ENCODE measurements around the gene MYZAP. TPM values are rescaled to one million over a fixed set of nuclear protein-coding genes. Genes with fewer than 3 reads are reported as not detected.

The MYZAP gene
- total and polyA plus RNA-seq, 4 experiments from 2014 or later, result 0.16 to 1.7 (median 1.1) TPM

DNA sequence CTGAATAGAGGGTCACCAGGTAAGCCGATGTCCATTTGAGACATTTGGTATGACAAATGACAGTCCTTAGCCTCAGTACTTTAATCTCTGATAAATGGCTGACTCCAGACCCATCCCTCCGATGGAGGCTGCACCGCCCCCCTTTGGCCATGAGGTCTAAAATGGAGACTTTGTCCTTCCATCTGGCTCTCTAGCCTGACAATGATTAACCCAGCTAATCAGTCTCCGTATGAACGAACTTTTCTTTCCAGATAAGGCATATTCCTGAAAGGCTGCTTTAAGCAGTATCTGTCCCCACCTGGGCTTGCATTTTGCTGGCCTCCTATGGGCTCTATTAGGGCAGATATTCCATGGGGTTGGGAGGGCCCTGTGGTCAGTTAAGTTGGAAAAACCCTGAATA lies 10.8 kb upstream of the MYZAP start:
- H3K27ac ChIP-seq (ENCODE audit: low read depth, low read length), result no peak overlapping the region
- CTCF ChIA-PET (ENCODE audit: partially characterized antibody), result no interaction called here
- no peak overlapping the region for H3K4me3 ChIP-seq (ENCODE audit: low read length in 2 of 2)
- Mint-ChIP-seq H3K4me3 (no peak overlapping the region), H3K27ac (no peak overlapping the region), H3K27me3 (peaks cover 11 to 12% of the 10 kb centered on the region in 2 donors), H3K36me3 (peaks cover 0 to 5% of the 10 kb centered on the region in 2 donors), H3K9me3 (peaks cover 3 to 28% (median 19%) of the 10 kb centered on the region in 8 donors), H3K4me1 (no peaks in the 10 kb centered on the region)
- POLR2A ChIA-PET (ENCODE audit: partially characterized antibody), result no interaction called here
- H3K4me1 ChIP-seq (ENCODE audit: insufficient read depth, low read length), result no peaks in the 10 kb centered on the region
- H3K36me3 ChIP-seq (ENCODE audit: insufficient read depth, low read length), result no peaks in the 10 kb centered on the region
- H3K9me3 ChIP-seq (ENCODE audit: control insufficient read depth in 1 of 2, low read length in 2 of 2), result no peaks in the 10 kb centered on the region
- DNase-seq, result no peak
- H3K27me3 ChIP-seq (ENCODE audit: insufficient read depth, low read length), result no peaks in the 10 kb centered on the region
- intact Hi-C loops (cut with micrococcal nuclease), result no loop called here

- ChIA-PET POLR2A (ENCODE audit: partially characterized antibody) (no interaction called here), CTCF (ENCODE audit: partially characterized antibody) (no interaction called here)
- Mint-ChIP-seq H3K4me3 (no peak overlapping the region), H3K9me3 (peaks cover 4 to 28% (median 19%) of the 10 kb centered on the region in 8 donors), H3K4me1 (peaks cover 2 to 10% (median 6%) of the 10 kb centered on the region in 4 donors), H3K27me3 (peaks cover 10 to 11% of the 10 kb centered on the region in 2 donors), H3K36me3 (peaks cover 0 to 5% of the 10 kb centered on the region in 2 donors), H3K27ac (no peak overlapping the region)
- no peak for DNase-seq
- Histone ChIP-seq H3K27ac (ENCODE audit: low read depth, low read length) (no peak overlapping the region), H3K4me3 (ENCODE audit: low read length in 2 of 2) (no peak overlapping the region), H3K36me3 (ENCODE audit: insufficient read depth, low read length) (no peaks in the 10 kb centered on the region), H3K9me3 (ENCODE audit: control insufficient read depth in 1 of 2, low read length in 2 of 2) (no peaks in the 10 kb centered on the region), H3K4me1 (ENCODE audit: insufficient read depth, low read length) (peaks cover 11% of the 10 kb centered on the region), H3K27me3 (ENCODE audit: insufficient read depth, low read length) (no peaks in the 10 kb centered on the region)
- intact Hi-C loops (cut with micrococcal nuclease), result no loop called here
These were observed 9.6 kb upstream of the MYZAP start for GRCh38 chr15:57582090-57582489.

GRCh38 chr15:57583282-57583681 lies 8.4 kb upstream of the MYZAP start:
- Histone ChIP-seq H3K27me3 (ENCODE audit: insufficient read depth, low read length) (no peaks in the 10 kb centered on the region), H3K9me3 (ENCODE audit: control insufficient read depth in 1 of 2, low read length in 2 of 2) (no peaks in the 10 kb centered on the region), H3K4me1 (ENCODE audit: insufficient read depth, low read length) (peaks cover 23% of the 10 kb centered on the region), H3K27ac (ENCODE audit: low read depth, low read length) (no peak overlapping the region), H3K4me3 (ENCODE audit: low read length in 2 of 2) (no peak overlapping the region), H3K36me3 (ENCODE audit: insufficient read depth, low read length) (no peaks in the 10 kb centered on the region)
- ChIA-PET POLR2A (ENCODE audit: partially characterized antibody) (no interaction called here), CTCF (ENCODE audit: partially characterized antibody) (no interaction called here)
- peaks cover 0 to 5% of the 10 kb centered on the region in 2 donors for H3K36me3 Mint-ChIP-seq
- H3K4me3 Mint-ChIP-seq, result no peak overlapping the region
- peaks cover 11 to 21% (median 18%) of the 10 kb centered on the region in 4 donors for H3K4me1 Mint-ChIP-seq
- H3K9me3 Mint-ChIP-seq, result peaks cover 4 to 28% (median 19%) of the 10 kb centered on the region in 8 donors
- DNase-seq, result no peak
- H3K27ac Mint-ChIP-seq, result no peak overlapping the region
- intact Hi-C loops (cut with micrococcal nuclease), result no loop called here
- peaks cover 8 to 10% of the 10 kb centered on the region in 2 donors for H3K27me3 Mint-ChIP-seq

DNA sequence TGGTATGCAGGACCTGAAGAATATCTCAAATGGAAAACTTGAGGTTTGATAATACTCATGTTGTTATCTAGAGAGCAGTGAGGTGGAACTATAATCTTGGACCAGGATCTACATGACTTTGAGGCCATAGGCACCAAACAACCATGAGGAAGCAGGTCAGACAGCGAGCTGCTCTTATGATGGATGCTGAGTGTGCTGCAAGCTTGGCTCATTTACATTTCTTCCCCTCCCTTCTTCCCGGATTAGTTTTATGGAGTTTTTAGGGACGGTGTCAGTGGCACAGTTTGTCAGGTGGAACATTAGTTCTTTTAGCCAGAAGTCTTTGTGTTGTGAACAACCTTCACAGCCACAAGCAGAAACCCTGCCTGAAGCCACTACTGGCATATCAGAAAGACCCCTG lies 8.0 kb upstream of the MYZAP start:
- Mint-ChIP-seq H3K27ac (no peak overlapping the region), H3K9me3 (peaks cover 4 to 28% (median 19%) of the 10 kb centered on the region in 8 donors), H3K36me3 (peaks cover 0 to 5% of the 10 kb centered on the region in 2 donors), H3K4me3 (no peak overlapping the region), H3K4me1 (peaks cover 11 to 25% (median 18%) of the 10 kb centered on the region in 4 donors), H3K27me3 (peaks cover 7 to 10% of the 10 kb centered on the region in 2 donors)
- Histone ChIP-seq H3K27me3 (ENCODE audit: insufficient read depth, low read length) (no peaks in the 10 kb centered on the region), H3K27ac (ENCODE audit: low read depth, low read length) (no peak overlapping the region), H3K36me3 (ENCODE audit: insufficient read depth, low read length) (no peaks in the 10 kb centered on the region), H3K4me3 (ENCODE audit: low read length in 2 of 2) (no peak overlapping the region), H3K9me3 (ENCODE audit: control insufficient read depth in 1 of 2, low read length in 2 of 2) (no peaks in the 10 kb centered on the region), H3K4me1 (ENCODE audit: insufficient read depth, low read length) (peaks cover 24% of the 10 kb centered on the region)
- intact Hi-C loops (cut with micrococcal nuclease), result no loop called here
- ChIA-PET CTCF (ENCODE audit: partially characterized antibody) (no interaction called here), POLR2A (ENCODE audit: partially characterized antibody) (no interaction called here)
- DNase-seq, result no peak

DNA sequence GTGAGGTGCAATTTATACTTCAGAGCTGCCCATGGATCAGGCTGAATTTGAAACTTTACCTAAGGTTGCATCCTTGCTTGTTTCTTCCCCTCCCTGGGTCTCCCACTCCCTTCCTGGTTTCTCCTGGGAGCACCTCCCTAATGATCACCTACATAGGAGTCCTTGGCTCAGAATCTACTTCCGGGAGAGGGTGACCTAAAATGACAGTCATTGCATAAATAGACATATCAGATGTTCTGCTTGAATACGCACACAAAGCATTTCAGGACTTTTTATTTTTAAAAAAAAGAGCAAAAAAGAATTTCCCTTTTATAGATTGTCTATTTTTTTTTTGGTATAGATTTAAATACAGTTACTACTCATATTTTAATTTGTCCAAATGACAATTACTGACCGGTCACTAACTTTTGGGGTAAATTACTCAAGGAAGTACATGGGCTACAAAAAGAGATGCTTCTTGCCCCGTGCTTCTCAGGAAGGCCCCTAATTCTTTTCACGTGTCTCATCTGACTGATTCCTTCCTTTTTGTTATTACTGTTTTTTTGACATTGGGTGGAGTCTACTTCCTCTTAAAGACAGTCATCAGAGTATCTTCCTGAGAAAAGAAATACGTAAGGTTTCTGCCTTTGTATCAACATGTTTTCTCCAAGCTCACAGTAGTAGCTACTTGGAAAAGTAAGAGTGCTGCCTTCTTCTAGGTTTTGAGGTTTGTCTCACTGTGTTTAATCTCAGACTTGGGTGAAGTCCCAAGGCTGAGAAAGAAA lies 4.9 kb upstream of the MYZAP start:
- peaks cover 29% of the 10 kb centered on the region for H3K4me1 ChIP-seq (ENCODE audit: insufficient read depth, low read length)
- CTCF ChIA-PET (ENCODE audit: partially characterized antibody), result interaction anchor here (1.3 to 3.0 kb wide), 2 partner anchors 27 to 45 kb away, joined by 3 to 13 read pairs; no protein-coding TSS in a partner anchor
- H3K9me3 ChIP-seq (ENCODE audit: control insufficient read depth in 1 of 2, low read length in 2 of 2), result no peaks in the 10 kb centered on the region
- H3K4me3 ChIP-seq (ENCODE audit: low read length in 2 of 2), result no peak overlapping the region
- intact Hi-C loops (cut with micrococcal nuclease), result no loop called here
- Mint-ChIP-seq H3K9me3 (peaks cover 4 to 25% (median 19%) of the 10 kb centered on the region in 8 donors), H3K4me1 (peaks cover 16 to 31% (median 24%) of the 10 kb centered on the region in 4 donors), H3K36me3 (peaks cover 0 to 5% of the 10 kb centered on the region in 2 donors), H3K4me3 (peak overlapping the region in 4 of 8 donors; percentile 25 to 75 (median 42)), H3K27ac (peak overlapping the region; percentile 34 to 90 (median 78)), H3K27me3 (peaks cover 16 to 19% of the 10 kb centered on the region in 2 donors)
- POLR2A ChIA-PET (ENCODE audit: partially characterized antibody), result interaction anchor here (0.8 to 2.6 kb wide), 2 partner anchors 27 to 120 kb away, joined by 3 to 12 read pairs; partner anchors contain the start of gene POLR2M
- no peaks in the 10 kb centered on the region for H3K27me3 ChIP-seq (ENCODE audit: insufficient read depth, low read length)
- peak in 4 of 5 donors; percentile 19 to 43 (median 36) for DNase-seq
- H3K27ac ChIP-seq (ENCODE audit: low read depth, low read length), result no peak overlapping the region
- H3K36me3 ChIP-seq (ENCODE audit: insufficient read depth, low read length), result no peaks in the 10 kb centered on the region

DNA sequence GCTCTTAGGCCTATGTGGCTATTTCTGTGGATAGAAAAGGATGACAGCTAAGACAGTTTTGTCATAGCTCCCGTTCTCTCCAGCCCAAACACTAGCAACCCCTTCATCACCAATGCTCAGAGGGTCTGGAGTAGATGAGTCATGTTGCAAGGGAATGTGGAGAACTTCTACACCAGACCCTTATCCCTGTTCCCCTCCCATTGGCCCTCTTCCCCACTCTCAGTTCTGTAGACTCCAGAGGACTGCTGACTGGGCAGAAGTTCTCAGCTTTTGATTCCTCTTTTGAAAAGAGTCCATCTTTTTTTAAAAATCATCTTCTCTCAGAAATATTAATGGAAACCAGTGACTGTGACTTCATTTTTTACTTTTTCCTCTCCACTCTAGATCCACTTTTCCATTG lies 2.4 kb upstream of the MYZAP start:
- no peaks in the 10 kb centered on the region for H3K36me3 ChIP-seq (ENCODE audit: insufficient read depth, low read length)
- Mint-ChIP-seq H3K4me1 (peaks cover 16 to 35% (median 29%) of the 10 kb centered on the region in 4 donors), H3K4me3 (no peak overlapping the region), H3K27ac (peak overlapping the region in 1 of 7 donors; percentile 65), H3K27me3 (peaks cover 22 to 25% of the 10 kb centered on the region in 2 donors), H3K36me3 (no peaks in the 10 kb centered on the region), H3K9me3 (peaks cover 0 to 4% (median 0%) of the 10 kb centered on the region in 8 donors)
- POLR2A ChIA-PET (ENCODE audit: partially characterized antibody), result no interaction called here
- peaks cover 29% of the 10 kb centered on the region for H3K4me1 ChIP-seq (ENCODE audit: insufficient read depth, low read length)
- H3K27me3 ChIP-seq (ENCODE audit: insufficient read depth, low read length), result peaks cover 4% of the 10 kb centered on the region
- intact Hi-C loops (cut with micrococcal nuclease), result no loop called here
- no peak overlapping the region for H3K4me3 ChIP-seq (ENCODE audit: low read length in 2 of 2)
- CTCF ChIA-PET (ENCODE audit: partially characterized antibody), result interaction anchor here (3.0 kb wide), 1 partner anchor 29 kb away, joined by 13 read pairs; no protein-coding TSS in a partner anchor
- no peaks in the 10 kb centered on the region for H3K9me3 ChIP-seq (ENCODE audit: control insufficient read depth in 1 of 2, low read length in 2 of 2)
- no peak for DNase-seq
- H3K27ac ChIP-seq (ENCODE audit: low read depth, low read length), result no peak overlapping the region

- no peaks in the 10 kb centered on the region for H3K9me3 ChIP-seq (ENCODE audit: control insufficient read depth in 1 of 2, low read length in 2 of 2)
- no peaks in the 10 kb centered on the region for H3K36me3 ChIP-seq (ENCODE audit: insufficient read depth, low read length)
- H3K4me1 ChIP-seq (ENCODE audit: insufficient read depth, low read length), result peaks cover 29% of the 10 kb centered on the region
- POLR2A ChIA-PET (ENCODE audit: partially characterized antibody), result no interaction called here
- Mint-ChIP-seq H3K36me3 (no peaks in the 10 kb centered on the region), H3K4me1 (peaks cover 16 to 35% (median 29%) of the 10 kb centered on the region in 4 donors), H3K27ac (peak overlapping the region in 1 of 7 donors; percentile 65), H3K27me3 (peaks cover 22 to 25% of the 10 kb centered on the region in 2 donors), H3K4me3 (peak overlapping the region in 3 of 8 donors; percentile 2 to 29 (median 11)), H3K9me3 (peaks cover 0 to 2% (median 0%) of the 10 kb centered on the region in 8 donors)
- intact Hi-C loops (cut with micrococcal nuclease), result no loop called here
- CTCF ChIA-PET (ENCODE audit: partially characterized antibody), result interaction anchor here (3.0 kb wide), 1 partner anchor 30 kb away, joined by 13 read pairs; no protein-coding TSS in a partner anchor
- no peak overlapping the region for H3K27ac ChIP-seq (ENCODE audit: low read depth, low read length)
- H3K4me3 ChIP-seq (ENCODE audit: low read length in 2 of 2), result no peak overlapping the region
- DNase-seq, result no peak
- H3K27me3 ChIP-seq (ENCODE audit: insufficient read depth, low read length), result peaks cover 4% of the 10 kb centered on the region
These were observed 1.9 kb upstream of the MYZAP start for GRCh38 chr15:57589754-57590153.

Data from CD4-positive, alpha-beta memory T cell (primary cell).